Activated CD8-positive, alpha-beta T cell treated with anti-CD3 and anti-CD28 coated beads, Interleukin-2, amount 10 ng/mL, durations not matched to agents 7 days and 5 days (primary cell): Measurements from ENCODE around the gene CHAC1. TPM values are rescaled to one million over a fixed set of nuclear protein-coding genes. Genes with fewer than 3 reads are reported as not detected.

Experiments used
- ATAC-seq: fragments of 150-1000 bp; cut with Tn5 transposase; one replicate; pipeline ENCODE4 v1.10.0; 2021; ENCODE audit warnings: moderate library complexity
- CTCF ChIA-PET: fragments of 350-600 bp; sonication (Branson Sonifier 250); formaldehyde crosslinking; loops from one replicate; lab custom pipeline; 2021; ENCODE audit warnings: antibody characterized with exemption; lab: Charles Lee
- POLR2A ChIA-PET: fragments of 350-600 bp; sonication (Branson Sonifier 250); formaldehyde crosslinking; loops from one replicate; lab custom pipeline; 2021; ENCODE audit warnings: antibody characterized with exemption; lab: Charles Lee
- DNase-seq: peaks from one replicate; pipeline ENCODE4 v3.0.0-alpha.2; 2020
- H3K27ac Mint-ChIP-seq: one replicate; pipeline ENCODE4 v1.8.0; 2021; ENCODE audit warnings: mild to moderate bottlenecking, mixed read lengths
- H3K27me3 Mint-ChIP-seq: one replicate; pipeline ENCODE4 v1.8.0; 2021; ENCODE audit warnings: low read depth, mixed read lengths
- H3K36me3 Mint-ChIP-seq: one replicate; pipeline ENCODE4 v1.8.0; 2021; ENCODE audit warnings: low read depth, mixed read lengths
- H3K4me1 Mint-ChIP-seq: one replicate; pipeline ENCODE4 v1.8.0; 2021; ENCODE audit warnings: low read depth, mixed read lengths
- H3K4me3 Mint-ChIP-seq: one replicate; pipeline ENCODE4 v1.8.0; 2021; ENCODE audit warnings: mild to moderate bottlenecking, mixed read lengths
- H3K9me3 Mint-ChIP-seq: one replicate; pipeline ENCODE4 v1.8.0; 2022; ENCODE audit warnings: mixed read lengths; ENCODE audit not compliant: insufficient read depth
- total RNA-seq, 2 experiments: library from RNA; stranded (reverse); gene quantifications; one replicate each; pipeline ENCODE4 v1.2.3, GENCODE V29; 2021

The CHAC1 gene
- total RNA-seq, 2 experiments from 2014 or later = 8.3 to 8.9 TPM

- Mint-ChIP-seq H3K4me1 (peaks cover 43% of the 10 kb centered on the region), H3K9me3 (no peaks in the 10 kb centered on the region), H3K27ac (no peak overlapping the region), H3K27me3 (peaks cover 65% of the 10 kb centered on the region), H3K4me3 (no peak overlapping the region), H3K36me3 (no peaks in the 10 kb centered on the region)
- no peak for DNase-seq
- peak; percentile 35 for ATAC-seq
- ChIA-PET CTCF (interaction anchor here (3.2 to 10.5 kb wide), 2 partner anchors 15 to 21 kb away, joined by 32 to 97 read pairs; no protein-coding TSS in a partner anchor), POLR2A (interaction anchor here (0.6 kb wide), 1 partner anchor 21 kb away, joined by 3 read pairs; no protein-coding TSS in a partner anchor)
Observed at GRCh38 chr15:40925863-40926658, 27.2 kb upstream of the CHAC1 start.

DNA sequence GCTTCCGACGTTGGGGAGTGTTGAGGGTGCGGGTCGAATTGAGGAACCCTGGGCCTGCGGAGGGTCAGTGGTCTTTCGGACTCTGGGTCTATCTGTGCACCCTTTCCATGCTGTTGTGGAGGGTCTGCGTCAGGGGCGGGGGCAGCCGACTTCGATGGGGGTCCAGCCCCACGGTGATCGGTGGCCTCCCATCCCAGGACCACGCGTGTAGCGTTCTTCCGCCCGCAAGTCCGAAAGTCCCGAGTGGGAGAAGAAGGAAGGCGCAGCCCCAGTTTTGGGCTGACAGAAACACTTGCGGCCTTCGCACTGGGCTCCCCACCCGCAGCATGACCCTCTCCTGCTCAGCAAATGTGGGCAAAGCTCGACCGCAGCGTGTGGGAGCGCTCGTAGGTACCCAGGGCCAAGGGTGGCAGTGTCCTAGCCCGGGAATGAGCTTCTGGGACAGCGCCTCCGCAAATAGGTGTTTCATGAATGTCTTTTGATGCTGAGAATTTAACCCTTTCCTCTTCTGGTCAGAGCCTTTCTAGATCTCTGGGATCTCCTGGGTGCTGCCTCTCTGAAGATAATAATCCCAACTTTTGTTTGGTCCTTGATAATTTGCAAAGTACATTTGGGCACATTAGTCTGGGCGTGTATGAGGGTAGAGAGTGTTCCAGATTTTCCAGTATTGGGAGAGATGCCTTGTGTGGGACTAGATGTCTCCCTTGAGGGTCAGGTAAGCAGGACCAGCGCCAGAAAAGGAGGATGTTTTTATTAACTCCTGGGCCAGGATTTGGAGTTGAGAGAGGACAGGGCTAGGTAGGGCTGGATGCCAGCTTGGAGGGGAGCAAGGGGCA lies 26.4 kb upstream of the CHAC1 start:
- ChIA-PET POLR2A (no interaction called here), CTCF (interaction anchor here (3.2 to 10.5 kb wide), 3 partner anchors 14 to 22 kb away, joined by 32 to 97 read pairs (median 75); no protein-coding TSS in a partner anchor)
- no peak for ATAC-seq
- peaks cover 51% of the 10 kb centered on the region for H3K4me1 Mint-ChIP-seq
- peaks cover 73% of the 10 kb centered on the region for H3K27me3 Mint-ChIP-seq
- H3K36me3 Mint-ChIP-seq = no peaks in the 10 kb centered on the region
- peak overlapping the region; percentile 2 for H3K4me3 Mint-ChIP-seq
- DNase-seq = no peak
- no peaks in the 10 kb centered on the region for H3K9me3 Mint-ChIP-seq
- H3K27ac Mint-ChIP-seq = no peak overlapping the region

- H3K36me3 Mint-ChIP-seq = no peaks in the 10 kb centered on the region
- peak overlapping the region; percentile 2 for H3K4me3 Mint-ChIP-seq
- DNase-seq (no peak), ATAC-seq (no peak)
- POLR2A ChIA-PET = no interaction called here
- CTCF ChIA-PET = interaction anchor here (6.8 to 10.5 kb wide), 2 partner anchors 14 to 22 kb away, joined by 75 to 97 read pairs; no protein-coding TSS in a partner anchor
- H3K9me3 Mint-ChIP-seq = no peaks in the 10 kb centered on the region
- H3K4me1 Mint-ChIP-seq = peaks cover 57% of the 10 kb centered on the region
- H3K27me3 Mint-ChIP-seq = peaks cover 76% of the 10 kb centered on the region
- H3K27ac Mint-ChIP-seq = no peak overlapping the region
Observed at GRCh38 chr15:40927495-40927872, 25.8 kb upstream of the CHAC1 start.

DNA sequence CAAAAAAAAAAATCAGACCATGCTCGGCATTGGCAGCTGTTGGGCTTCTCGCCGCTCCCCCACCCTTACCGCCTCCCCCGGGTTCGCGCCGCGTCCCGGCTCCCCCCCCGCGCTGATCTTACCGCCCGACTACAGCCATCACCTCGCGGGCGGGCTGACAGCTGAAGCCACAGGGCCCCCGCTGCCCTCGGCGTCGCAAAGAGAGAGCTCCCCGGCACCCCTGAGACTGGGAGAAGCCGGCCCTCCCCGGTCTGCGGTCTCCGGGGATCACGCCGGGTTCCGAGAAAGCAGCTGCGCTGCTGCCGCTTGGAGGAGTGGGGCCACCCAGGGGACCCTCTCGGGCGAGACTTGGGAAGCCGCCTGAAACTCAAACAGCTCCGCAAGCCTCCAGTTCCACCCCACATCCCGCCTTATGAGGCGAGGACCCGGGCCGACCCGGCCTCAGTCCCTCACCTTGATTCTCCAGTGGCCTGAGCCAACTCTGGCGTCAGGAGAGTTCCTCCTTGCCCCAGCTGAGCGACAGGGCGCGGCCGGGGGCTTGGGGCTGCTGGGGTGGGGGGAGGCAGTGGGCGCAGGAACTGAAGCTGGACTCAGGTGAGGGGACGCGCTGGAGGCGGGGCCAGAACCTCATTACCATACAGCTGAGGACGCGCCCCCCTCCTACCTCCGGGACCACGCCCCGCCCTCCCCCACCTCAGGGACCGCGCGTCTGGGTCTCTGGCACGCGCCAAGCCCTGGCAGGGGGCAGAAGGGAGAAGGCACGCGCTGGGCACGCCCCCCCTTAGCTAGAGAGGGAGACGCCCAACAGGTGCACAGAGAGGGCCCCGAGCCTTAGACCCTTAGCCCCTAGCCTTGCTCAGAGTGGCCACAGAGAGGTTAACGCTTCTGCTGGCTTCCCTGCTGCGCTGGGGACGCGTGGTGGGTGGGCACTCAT lies 25.1 kb upstream of the CHAC1 start:
- peak; percentile 11 for ATAC-seq
- peaks cover 57% of the 10 kb centered on the region for H3K4me1 Mint-ChIP-seq
- CTCF ChIA-PET = interaction anchor here (0.7 to 10.5 kb wide), 4 partner anchors 13 to 69 kb away, joined by 3 to 97 read pairs (median 40); no protein-coding TSS in a partner anchor
- H3K4me3 Mint-ChIP-seq = peak overlapping the region; percentile 50
- H3K9me3 Mint-ChIP-seq = no peaks in the 10 kb centered on the region
- peaks cover 77% of the 10 kb centered on the region for H3K27me3 Mint-ChIP-seq
- POLR2A ChIA-PET = no interaction called here
- H3K27ac Mint-ChIP-seq = no peak overlapping the region
- no peak for DNase-seq
- no peaks in the 10 kb centered on the region for H3K36me3 Mint-ChIP-seq

DNA sequence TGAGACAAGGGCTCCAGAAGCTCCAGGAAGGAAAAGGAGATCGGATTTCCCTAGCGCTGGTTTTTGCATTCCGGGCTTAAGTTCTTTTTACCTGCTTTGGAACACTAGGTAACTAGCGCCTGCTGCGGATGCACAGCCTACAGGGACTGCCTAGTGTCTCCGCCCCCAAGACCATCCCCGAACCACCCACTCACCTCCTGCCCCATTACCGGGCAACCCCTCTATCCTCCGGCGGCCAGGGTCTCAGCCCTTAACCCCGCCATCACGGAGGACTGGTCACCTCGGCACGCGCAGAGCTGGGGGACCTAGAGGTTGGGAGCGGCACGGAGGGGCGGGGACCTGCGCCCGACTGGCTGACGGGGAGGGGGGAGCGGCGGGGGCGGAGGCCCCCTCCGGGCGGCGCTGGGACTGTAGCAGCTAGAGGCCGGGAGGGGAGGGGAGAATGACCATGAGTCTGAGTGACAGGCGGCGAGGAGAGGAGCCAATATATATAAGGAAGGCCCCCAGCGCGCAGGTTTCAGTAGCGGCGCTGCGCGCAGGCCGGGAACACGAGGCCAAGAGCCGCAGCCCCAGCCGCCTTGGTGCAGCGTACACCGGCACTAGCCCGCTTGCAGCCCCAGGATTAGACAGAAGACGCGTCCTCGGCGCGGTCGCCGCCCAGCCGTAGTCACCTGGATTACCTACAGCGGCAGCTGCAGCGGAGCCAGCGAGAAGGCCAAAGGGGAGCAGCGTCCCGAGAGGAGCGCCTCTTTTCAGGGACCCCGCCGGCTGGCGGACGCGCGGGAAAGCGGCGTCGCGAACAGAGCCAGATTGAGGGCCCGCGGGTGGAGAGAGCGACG lies 24.2 kb upstream of the CHAC1 start, which contains the start of gene DLL4:
Gene DLL4 (plus strand): TSS at position 520 of the 839 bp plus-strand sequence. CDS start 329 bp downstream, outside the sequence.
- no peak within 1 kb of the TSS for H3K27ac Mint-ChIP-seq
- peak; percentile 53 for ATAC-seq
- H3K4me3 Mint-ChIP-seq = peak within 1 kb of the TSS; percentile 50
- no peaks in the 10 kb centered on the region for H3K36me3 Mint-ChIP-seq
- H3K4me1 Mint-ChIP-seq = peaks cover 57% of the 10 kb centered on the region
- ChIA-PET POLR2A (no interaction called here), CTCF (interaction anchor here (0.7 to 10.5 kb wide), 9 partner anchors 9 to 306 kb away, joined by 3 to 97 read pairs (median 10); no protein-coding TSS in a partner anchor)
- peak; percentile 51 for DNase-seq
- H3K9me3 Mint-ChIP-seq = no peaks in the 10 kb centered on the region
- peaks cover 77% of the 10 kb centered on the region for H3K27me3 Mint-ChIP-seq

DNA sequence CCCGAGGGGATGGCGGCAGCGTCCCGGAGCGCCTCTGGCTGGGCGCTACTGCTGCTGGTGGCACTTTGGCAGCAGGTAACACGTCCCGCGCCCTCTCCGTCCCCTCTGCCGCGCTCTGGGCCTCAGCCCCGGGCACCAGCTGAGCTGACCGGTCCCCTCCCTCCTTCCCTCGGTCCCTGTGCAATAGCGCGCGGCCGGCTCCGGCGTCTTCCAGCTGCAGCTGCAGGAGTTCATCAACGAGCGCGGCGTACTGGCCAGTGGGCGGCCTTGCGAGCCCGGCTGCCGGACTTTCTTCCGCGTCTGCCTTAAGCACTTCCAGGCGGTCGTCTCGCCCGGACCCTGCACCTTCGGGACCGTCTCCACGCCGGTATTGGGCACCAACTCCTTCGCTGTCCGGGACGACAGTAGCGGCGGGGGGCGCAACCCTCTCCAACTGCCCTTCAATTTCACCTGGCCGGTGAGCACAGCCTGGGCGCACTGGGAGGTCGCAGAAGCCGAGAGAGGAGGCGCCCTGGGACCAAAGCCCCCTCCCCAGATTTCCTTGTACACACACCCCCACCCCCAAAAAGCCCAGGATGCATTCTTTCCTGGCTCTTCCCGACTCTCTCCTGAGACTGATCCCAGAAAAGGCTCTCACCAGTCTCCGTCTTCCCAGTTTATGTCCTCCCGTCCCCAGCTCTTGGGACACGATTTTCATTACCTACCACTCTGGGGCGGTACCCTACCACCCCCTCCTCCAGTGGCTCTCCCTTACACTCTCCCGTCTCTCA lies 23.4 kb upstream of the CHAC1 start:
- H3K4me1 Mint-ChIP-seq = peaks cover 57% of the 10 kb centered on the region
- DNase-seq (no peak), ATAC-seq (peak; percentile 11)
- POLR2A ChIA-PET = no interaction called here
- H3K27me3 Mint-ChIP-seq = peaks cover 70% of the 10 kb centered on the region
- H3K9me3 Mint-ChIP-seq = no peaks in the 10 kb centered on the region
- CTCF ChIA-PET = interaction anchor here (0.6 to 10.5 kb wide), 21 partner anchors 8 to 305 kb away, joined by 3 to 97 read pairs (median 6); partner anchors contain the start of gene CHAC1
- H3K4me3 Mint-ChIP-seq = peak overlapping the region; percentile 22
- no peak overlapping the region for H3K27ac Mint-ChIP-seq
- no peaks in the 10 kb centered on the region for H3K36me3 Mint-ChIP-seq

GRCh38 chr15:40930430-40931299 lies 22.6 kb upstream of the CHAC1 start:
- no peaks in the 10 kb centered on the region for H3K9me3 Mint-ChIP-seq
- POLR2A ChIA-PET = interaction anchor here (0.6 kb wide), 1 partner anchor 875 kb away, joined by 4 read pairs; no protein-coding TSS in a partner anchor
- peaks cover 52% of the 10 kb centered on the region for H3K4me1 Mint-ChIP-seq
- DNase-seq (peak; percentile 60), ATAC-seq (peak; percentile 11)
- H3K4me3 Mint-ChIP-seq = peak overlapping the region; percentile 22
- H3K27ac Mint-ChIP-seq = no peak overlapping the region
- CTCF ChIA-PET = interaction anchor here (0.6 to 10.5 kb wide), 26 partner anchors 9 to 614 kb away, joined by 3 to 97 read pairs (median 5); partner anchors contain the start of genes CHAC1 and RPAP1
- peaks cover 64% of the 10 kb centered on the region for H3K27me3 Mint-ChIP-seq
- no peaks in the 10 kb centered on the region for H3K36me3 Mint-ChIP-seq

DNA sequence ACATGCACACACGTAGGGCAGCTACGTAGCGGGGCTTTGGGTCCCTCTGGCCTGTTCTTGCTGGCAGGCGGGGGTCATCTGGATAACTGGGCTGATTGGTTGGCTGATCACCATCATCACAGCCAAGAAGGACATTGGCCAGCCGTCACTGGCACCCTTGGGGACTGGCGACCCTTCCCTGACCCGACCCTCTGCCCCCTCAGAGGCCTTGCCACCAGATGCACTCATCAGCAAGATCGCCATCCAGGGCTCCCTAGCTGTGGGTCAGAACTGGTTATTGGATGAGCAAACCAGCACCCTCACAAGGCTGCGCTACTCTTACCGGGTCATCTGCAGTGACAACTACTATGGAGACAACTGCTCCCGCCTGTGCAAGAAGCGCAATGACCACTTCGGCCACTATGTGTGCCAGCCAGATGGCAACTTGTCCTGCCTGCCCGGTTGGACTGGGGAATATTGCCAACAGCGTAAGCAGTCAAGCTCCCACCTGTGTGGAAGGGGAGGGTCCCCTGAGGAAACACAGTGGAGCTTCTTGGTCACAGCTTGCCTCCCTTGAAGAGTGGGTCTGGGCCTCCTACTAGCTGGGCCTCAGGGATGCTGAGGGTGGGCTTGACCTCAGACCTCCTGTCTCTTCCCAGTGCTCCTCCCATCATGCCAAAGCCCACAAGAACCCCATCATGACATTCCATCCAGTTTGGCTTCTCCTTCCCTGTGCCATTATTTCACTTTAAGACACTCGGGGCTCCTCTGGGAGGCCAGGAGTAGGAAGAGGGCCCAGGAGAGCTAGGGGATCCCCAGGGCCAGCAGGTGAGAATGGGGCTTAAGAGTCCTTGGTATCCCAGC lies 21.8 kb upstream of the CHAC1 start:
- Mint-ChIP-seq H3K4me3 (no peak overlapping the region), H3K27me3 (peaks cover 57% of the 10 kb centered on the region), H3K4me1 (peaks cover 48% of the 10 kb centered on the region), H3K36me3 (no peaks in the 10 kb centered on the region), H3K9me3 (no peaks in the 10 kb centered on the region), H3K27ac (no peak overlapping the region)
- no peak for DNase-seq
- POLR2A ChIA-PET = no interaction called here
- no peak for ATAC-seq
- CTCF ChIA-PET = interaction anchor here (0.7 to 10.5 kb wide), 16 partner anchors 10 to 613 kb away, joined by 3 to 97 read pairs (median 8); partner anchors contain the start of genes CHAC1 and RPAP1
